ENCODE data around the gene TNFRSF12A. TPM values are rescaled to one million over a fixed set of nuclear protein-coding genes. Genes with fewer than 3 reads are reported as not detected.

TNFRSF12A gene
- total and polyA plus RNA-seq, 2 donors (not counting 1 experiment from before 2014, with no cell fraction given), result 80.7 to 196 TPM

DNA sequence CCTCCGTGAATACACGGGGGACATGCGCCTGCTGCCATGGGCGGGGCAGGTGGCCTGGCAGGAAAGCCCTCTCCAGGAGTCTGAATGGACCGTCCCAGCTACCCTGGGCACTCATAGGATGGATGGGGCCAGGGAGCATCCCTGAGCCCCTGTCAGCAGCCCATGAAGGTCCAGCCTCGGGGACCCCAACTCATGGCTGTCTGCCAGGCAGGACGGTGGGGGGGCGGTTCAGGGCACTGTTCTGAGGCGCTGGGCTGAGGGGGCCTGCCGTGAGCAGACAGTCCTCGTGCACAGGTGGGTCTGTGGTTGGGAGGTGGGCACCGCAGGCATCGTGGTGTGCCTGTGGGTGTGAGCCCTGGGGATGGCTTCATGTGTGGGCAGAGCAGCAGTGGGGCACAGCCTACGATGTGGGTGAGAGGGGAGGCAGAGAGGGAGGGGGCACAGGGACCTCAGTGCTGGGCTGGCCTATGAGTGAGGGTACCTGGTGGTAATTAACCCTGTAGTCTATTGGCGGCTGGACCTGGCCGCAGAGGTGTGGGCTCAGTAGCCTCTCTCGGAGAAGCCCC, 33.5 kb upstream of the TNFRSF12A start:
- Histone ChIP-seq H2AFZ (ENCODE audit: low read length) (no peak overlapping the region), H3K9ac (ENCODE audit: insufficient read depth, low read length) (no peak overlapping the region), H3K27ac (ENCODE audit: insufficient read depth, low read length) (no peak overlapping the region), H3K36me3 (ENCODE audit: control insufficient read depth, insufficient read depth, low read length) (no peaks in the 10 kb centered on the region), H3K27me3 (ENCODE audit: control insufficient read depth, insufficient read depth, low read length) (no peaks in the 10 kb centered on the region), H3K9me3 (ENCODE audit: control insufficient read depth, insufficient read depth, low read depth, low read length) (no peaks in the 10 kb centered on the region), H4K20me1 (ENCODE audit: control insufficient read depth, extremely low read depth, insufficient read depth, low read length) (no peaks in the 10 kb centered on the region), H3K79me2 (ENCODE audit: control insufficient read depth, insufficient read depth, low read length) (no peaks in the 10 kb centered on the region), H3K4me3 (replicated peaks in 1 of 4; ENCODE audit: control extremely low read depth in 1 of 4, insufficient read depth in 1 of 4, low read depth in 3 of 4, low read length in 4 of 4) (no peak overlapping the region), H3K4me1 (ENCODE audit: control insufficient read depth, extremely low read depth, insufficient read depth, low read length) (no peaks in the 10 kb centered on the region), H3K4me2 (ENCODE audit: extremely low read depth, insufficient read depth, low read length) (no peak overlapping the region)
- DNase-seq (ENCODE audit: low read depth in 2 of 2), result no peak
- no peak for TF ChIP-seq EZH2 (IDR thresholded peaks at IDR 0.05; ENCODE audit: low read length, missing control alignments)
- TF ChIP-seq, protein P1, sequence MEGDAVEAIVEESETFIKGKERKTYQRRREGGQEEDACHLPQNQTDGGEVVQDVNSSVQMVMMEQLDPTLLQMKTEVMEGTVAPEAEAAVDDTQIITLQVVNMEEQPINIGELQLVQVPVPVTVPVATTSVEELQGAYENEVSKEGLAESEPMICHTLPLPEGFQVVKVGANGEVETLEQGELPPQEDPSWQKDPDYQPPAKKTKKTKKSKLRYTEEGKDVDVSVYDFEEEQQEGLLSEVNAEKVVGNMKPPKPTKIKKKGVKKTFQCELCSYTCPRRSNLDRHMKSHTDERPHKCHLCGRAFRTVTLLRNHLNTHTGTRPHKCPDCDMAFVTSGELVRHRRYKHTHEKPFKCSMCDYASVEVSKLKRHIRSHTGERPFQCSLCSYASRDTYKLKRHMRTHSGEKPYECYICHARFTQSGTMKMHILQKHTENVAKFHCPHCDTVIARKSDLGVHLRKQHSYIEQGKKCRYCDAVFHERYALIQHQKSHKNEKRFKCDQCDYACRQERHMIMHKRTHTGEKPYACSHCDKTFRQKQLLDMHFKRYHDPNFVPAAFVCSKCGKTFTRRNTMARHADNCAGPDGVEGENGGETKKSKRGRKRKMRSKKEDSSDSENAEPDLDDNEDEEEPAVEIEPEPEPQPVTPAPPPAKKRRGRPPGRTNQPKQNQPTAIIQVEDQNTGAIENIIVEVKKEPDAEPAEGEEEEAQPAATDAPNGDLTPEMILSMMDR (conservative IDR thresholded peaks at IDR 0.05 in 1 of 2, IDR thresholded peaks at IDR 0.05 in 1 of 2; ENCODE audit: low read depth in 1 of 2, low read length in 2 of 2), result no peak

DNA sequence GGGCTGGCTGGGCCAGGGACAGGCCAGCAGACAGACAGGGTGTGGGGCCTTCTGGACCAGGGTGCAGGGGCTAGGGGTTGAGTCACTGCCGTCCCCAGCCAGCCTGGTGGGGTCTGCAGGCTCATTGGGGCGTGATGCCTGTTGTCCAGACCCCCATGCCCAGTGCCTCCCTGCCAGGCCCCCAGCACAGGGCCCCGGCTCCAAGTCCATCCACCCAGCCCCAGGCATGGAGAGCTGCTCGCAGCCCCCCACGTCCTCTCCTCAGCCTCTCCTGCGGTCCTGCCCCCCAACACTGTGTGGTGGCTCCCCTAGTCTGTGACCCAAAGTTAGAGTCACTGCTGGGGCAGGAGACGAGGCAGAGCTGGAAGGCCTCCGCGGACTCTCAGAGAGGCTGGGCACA, 32.9 kb upstream of the TNFRSF12A start:
- H3K9me3 ChIP-seq (ENCODE audit: control insufficient read depth, insufficient read depth, low read depth, low read length), result no peaks in the 10 kb centered on the region
- H3K9ac ChIP-seq (ENCODE audit: insufficient read depth, low read length), result no peak overlapping the region
- no peak overlapping the region for H2AFZ ChIP-seq (ENCODE audit: low read length)
- H3K79me2 ChIP-seq (ENCODE audit: control insufficient read depth, insufficient read depth, low read length), result no peaks in the 10 kb centered on the region
- TF ChIP-seq, protein P1 (conservative IDR thresholded peaks at IDR 0.05 in 1 of 2, IDR thresholded peaks at IDR 0.05 in 1 of 2; ENCODE audit: low read depth in 1 of 2, low read length in 2 of 2), result no peak
- TF ChIP-seq EZH2 (IDR thresholded peaks at IDR 0.05; ENCODE audit: low read length, missing control alignments), result no peak
- H3K4me2 ChIP-seq (ENCODE audit: extremely low read depth, insufficient read depth, low read length), result no peak overlapping the region
- H3K4me1 ChIP-seq (ENCODE audit: control insufficient read depth, extremely low read depth, insufficient read depth, low read length), result no peaks in the 10 kb centered on the region
- no peak overlapping the region for H3K27ac ChIP-seq (ENCODE audit: insufficient read depth, low read length)
- DNase-seq (ENCODE audit: low read depth in 2 of 2), result no peak
- H3K4me3 ChIP-seq (replicated peaks in 1 of 4; ENCODE audit: control extremely low read depth in 1 of 4, insufficient read depth in 1 of 4, low read depth in 3 of 4, low read length in 4 of 4), result no peak overlapping the region
- H4K20me1 ChIP-seq (ENCODE audit: control insufficient read depth, extremely low read depth, insufficient read depth, low read length), result no peaks in the 10 kb centered on the region
- no peaks in the 10 kb centered on the region for H3K27me3 ChIP-seq (ENCODE audit: control insufficient read depth, insufficient read depth, low read length)
- H3K36me3 ChIP-seq (ENCODE audit: control insufficient read depth, insufficient read depth, low read length), result no peaks in the 10 kb centered on the region

DNA sequence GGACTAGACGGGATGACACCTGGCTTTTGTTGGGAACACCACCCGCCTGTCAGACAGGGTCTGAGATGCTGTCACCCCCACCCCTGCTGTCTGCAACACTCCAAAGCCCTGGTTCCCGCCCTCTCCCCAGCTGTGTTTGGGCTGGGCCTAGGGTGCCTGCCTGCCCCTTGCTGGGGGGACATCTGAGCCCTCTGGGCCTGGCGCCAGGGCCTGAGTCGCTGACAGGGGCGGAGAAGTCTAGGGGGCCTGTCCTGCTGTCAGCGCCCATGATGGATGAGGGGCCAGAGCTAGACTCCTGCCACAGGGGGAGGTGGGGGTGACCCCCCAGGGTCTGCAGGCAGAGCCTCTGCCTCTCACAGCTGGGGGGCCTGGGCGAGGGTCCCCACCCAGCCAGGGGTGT, 32.3 kb upstream of the TNFRSF12A start:
- Histone ChIP-seq H3K27me3 (ENCODE audit: control insufficient read depth, insufficient read depth, low read length) (no peaks in the 10 kb centered on the region), H3K36me3 (ENCODE audit: control insufficient read depth, insufficient read depth, low read length) (no peaks in the 10 kb centered on the region), H2AFZ (ENCODE audit: low read length) (no peak overlapping the region), H3K27ac (ENCODE audit: insufficient read depth, low read length) (no peak overlapping the region), H3K4me1 (ENCODE audit: control insufficient read depth, extremely low read depth, insufficient read depth, low read length) (no peaks in the 10 kb centered on the region), H3K4me2 (ENCODE audit: extremely low read depth, insufficient read depth, low read length) (no peak overlapping the region), H3K9me3 (ENCODE audit: control insufficient read depth, insufficient read depth, low read depth, low read length) (no peaks in the 10 kb centered on the region), H4K20me1 (ENCODE audit: control insufficient read depth, extremely low read depth, insufficient read depth, low read length) (no peaks in the 10 kb centered on the region), H3K9ac (ENCODE audit: insufficient read depth, low read length) (no peak overlapping the region), H3K4me3 (replicated peaks in 1 of 4; ENCODE audit: control extremely low read depth in 1 of 4, insufficient read depth in 1 of 4, low read depth in 3 of 4, low read length in 4 of 4) (no peak overlapping the region), H3K79me2 (ENCODE audit: control insufficient read depth, insufficient read depth, low read length) (no peaks in the 10 kb centered on the region)
- TF ChIP-seq, protein P1 (conservative IDR thresholded peaks at IDR 0.05 in 1 of 2, IDR thresholded peaks at IDR 0.05 in 1 of 2; ENCODE audit: low read depth in 1 of 2, low read length in 2 of 2), result no peak
- no peak for TF ChIP-seq EZH2 (IDR thresholded peaks at IDR 0.05; ENCODE audit: low read length, missing control alignments)
- DNase-seq (ENCODE audit: low read depth in 2 of 2), result peak in 1 of 2 donors; percentile 18
